Esophagus muscularis mucosa (tissue), 2 donors: ENCODE data around the gene FZD2.
"Not testable (repeated sequence)": the region's sequence is repeated elsewhere in the genome, so short reads cannot be mapped to it uniquely, and the experiment has no call there.

Source experiments
- EP300 ChIP-seq: sonication (generic); formaldehyde crosslinking; IDR thresholded peaks from one replicate; pipeline ENCODE4 v1.6.1; 2017; ENCODE audit warnings: antibody characterized with exemption
- POLR2A ChIP-seq: fragments of 450-650 bp; IDR thresholded peaks from one replicate; pipeline ENCODE4 v1.6.1; 2017; ENCODE audit warnings: antibody characterized with exemption, moderate library complexity, mild to moderate bottlenecking, low read depth

DNA sequence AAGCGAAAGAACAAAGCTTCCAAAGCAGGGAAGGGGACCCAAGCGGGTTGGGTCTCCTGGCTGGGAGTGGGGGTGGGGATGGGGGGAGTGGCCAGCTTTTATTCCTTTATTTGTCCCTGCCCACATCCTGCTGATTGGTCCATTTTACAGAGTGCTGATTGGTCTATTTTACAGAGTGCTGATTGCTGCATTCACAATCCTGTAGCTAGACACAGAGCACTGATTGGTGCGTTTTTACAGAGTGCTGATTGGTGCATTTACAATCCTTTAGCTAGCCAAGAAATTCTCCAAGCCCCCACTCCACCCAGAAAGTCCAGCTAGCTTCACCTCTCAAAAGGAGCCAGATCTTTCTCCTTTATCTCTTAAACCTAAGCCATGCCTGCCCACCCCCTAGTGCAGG is 19.4 kb upstream of the FZD2 start:
- TF ChIP-seq POLR2A, EP300: not testable (repeated sequence)
